ENCODE measurements around the gene CTTNBP2.

Gene CTTNBP2

GRCh38 chr7:117871778-117872538 lies 1.3 kb downstream of the CTTNBP2 start:
- H3K9me2 ChIP-seq (replicated peaks; ENCODE audit: insufficient read depth, low read length): no peaks in the 10 kb centered on the region
- no peaks in the 10 kb centered on the region for H3K36me3 ChIP-seq (replicated peaks; ENCODE audit: insufficient read depth, low read length)
- H3F3A ChIP-seq (ENCODE audit: insufficient read depth, low read length): no peaks in the 10 kb centered on the region
- H4K20me1 ChIP-seq (ENCODE audit: insufficient read depth, low read length): no peaks in the 10 kb centered on the region
- DNase-seq: no peak
- H2AFZ ChIP-seq (ENCODE audit: low read length): peak overlapping the region; percentile 85; the same call in 1 of the 2 replicates
- H3K27me3 ChIP-seq (replicated peaks; ENCODE audit: insufficient read depth, low read length): peaks cover 9% of the 10 kb centered on the region; the same call in 1 of the 2 replicates
- no peak overlapping the region; the same call in 1 of the 2 replicates for H3K4me3 ChIP-seq (ENCODE audit: low read length)
- H3K9ac ChIP-seq (ENCODE audit: low read length): no peak overlapping the region
- H3K4me1 ChIP-seq (ENCODE audit: low read length): peaks cover 19% of the 10 kb centered on the region; the same call in 1 of the 2 replicates
- TF ChIP-seq CTCF (IDR thresholded peaks at IDR 0.05; ENCODE audit: low read length): no peak
- no peak for TF ChIP-seq EZH2 (optimal IDR thresholded peaks at IDR 0.05; ENCODE audit: low read depth, low read length)
- no peak for TF ChIP-seq EZH2phosphoT487 (IDR thresholded peaks at IDR 0.05; ENCODE audit: low read length)
- H3K4me2 ChIP-seq (ENCODE audit: low read depth, low read length): peak overlapping the region; percentile 90; the same call in 1 of the 2 replicates
- H3K79me2 ChIP-seq (ENCODE audit: low read length): no peaks in the 10 kb centered on the region
- no peaks in the 10 kb centered on the region for H3K9me3 ChIP-seq (replicated peaks; ENCODE audit: insufficient read depth, low read length)
- no peak overlapping the region for H3K27ac ChIP-seq (ENCODE audit: low read length)

- H4K20me1 ChIP-seq (ENCODE audit: insufficient read depth, low read length): no peaks in the 10 kb centered on the region
- no peak for DNase-seq
- H3F3A ChIP-seq (ENCODE audit: insufficient read depth, low read length): no peaks in the 10 kb centered on the region
- no peak overlapping the region for H2AFZ ChIP-seq (ENCODE audit: low read length)
- H3K79me2 ChIP-seq (ENCODE audit: low read length): no peaks in the 10 kb centered on the region
- H3K9me2 ChIP-seq (replicated peaks; ENCODE audit: insufficient read depth, low read length): no peaks in the 10 kb centered on the region
- no peaks in the 10 kb centered on the region for H3K9me3 ChIP-seq (replicated peaks; ENCODE audit: insufficient read depth, low read length)
- no peak overlapping the region for H3K4me3 ChIP-seq (ENCODE audit: low read length)
- H3K4me1 ChIP-seq (ENCODE audit: low read length): peaks cover 17% of the 10 kb centered on the region; the same call in 1 of the 2 replicates
- H3K27ac ChIP-seq (ENCODE audit: low read length): no peak overlapping the region
- peaks cover 9% of the 10 kb centered on the region; the same call in 1 of the 2 replicates for H3K27me3 ChIP-seq (replicated peaks; ENCODE audit: insufficient read depth, low read length)
- TF ChIP-seq EZH2phosphoT487 (IDR thresholded peaks at IDR 0.05; ENCODE audit: low read length): no peak
- no peak for TF ChIP-seq CTCF (IDR thresholded peaks at IDR 0.05; ENCODE audit: low read length)
- TF ChIP-seq EZH2 (optimal IDR thresholded peaks at IDR 0.05; ENCODE audit: low read depth, low read length): no peak
- no peaks in the 10 kb centered on the region for H3K36me3 ChIP-seq (replicated peaks; ENCODE audit: insufficient read depth, low read length)
- no peak overlapping the region for H3K4me2 ChIP-seq (ENCODE audit: low read depth, low read length)
- no peak overlapping the region for H3K9ac ChIP-seq (ENCODE audit: low read length)
Observed at GRCh38 chr7:117871401-117871777, 1.9 kb downstream of the CTTNBP2 start.

- TF ChIP-seq EZH2phosphoT487 (IDR thresholded peaks at IDR 0.05; ENCODE audit: low read length) (no peak), EZH2 (optimal IDR thresholded peaks at IDR 0.05; ENCODE audit: low read depth, low read length) (no peak), CTCF (IDR thresholded peaks at IDR 0.05; ENCODE audit: low read length) (no peak)
- Histone ChIP-seq H3K9ac (ENCODE audit: low read length) (no peak overlapping the region), H2AFZ (ENCODE audit: low read length) (no peak overlapping the region), H3K79me2 (ENCODE audit: low read length) (no peaks in the 10 kb centered on the region), H3K36me3 (replicated peaks; ENCODE audit: insufficient read depth, low read length) (no peaks in the 10 kb centered on the region), H3K9me2 (replicated peaks; ENCODE audit: insufficient read depth, low read length) (no peaks in the 10 kb centered on the region), H4K20me1 (ENCODE audit: insufficient read depth, low read length) (no peaks in the 10 kb centered on the region), H3K27ac (ENCODE audit: low read length) (no peak overlapping the region), H3K9me3 (replicated peaks; ENCODE audit: insufficient read depth, low read length) (no peaks in the 10 kb centered on the region), H3K4me2 (ENCODE audit: low read depth, low read length) (no peak overlapping the region), H3K4me1 (ENCODE audit: low read length) (peaks cover 10% of the 10 kb centered on the region; the same call in 1 of the 2 replicates), H3K27me3 (replicated peaks; ENCODE audit: insufficient read depth, low read length) (peaks cover 9% of the 10 kb centered on the region; the same call in 1 of the 2 replicates), H3F3A (ENCODE audit: insufficient read depth, low read length) (no peaks in the 10 kb centered on the region), H3K4me3 (ENCODE audit: low read length) (no peak overlapping the region)
- DNase-seq: no peak
Observed at GRCh38 chr7:117870448-117871130, 2.7 kb downstream of the CTTNBP2 start.
